OCI-LY7 (cell line): Measurements from ENCODE around the gene NSL1. TPM values are rescaled to one million over a fixed set of nuclear protein-coding genes. Genes with fewer than 3 reads are reported as not detected.

Experiments used
- BruUV-seq: library from RNA; stranded (reverse); fragments of 400-500 nt; replicated peaks from 2 replicates; lab custom pipeline; 2021; lab: Mats Ljungman, UMichigan
- CTCF ChIA-PET: fragments of 300-600 bp; sonication (Branson Sonifier 250); formaldehyde crosslinking; loops from one replicate; lab custom pipeline; 2022; ENCODE audit warnings: antibody characterized with exemption; ENCODE audit not compliant: unreplicated experiment; lab: Charles Lee
- POLR2A ChIA-PET: fragments of 300-600 bp; sonication (Branson Sonifier 250); formaldehyde crosslinking; loops from one replicate; lab custom pipeline; 2022; ENCODE audit warnings: antibody characterized with exemption; lab: Charles Lee
- DNase-seq: peaks from one replicate; pipeline ENCODE4 v3.0.0-alpha.2; 2015; ENCODE audit warnings: low spot score
- H2AFZ ChIP-seq: fragments of 200-600 bp; sonication (generic), shearing (Covaris generic); 2 replicates; pipeline ENCODE4 v1.6.1; 2014; ENCODE audit warnings: mild to moderate bottlenecking, antibody characterized with exemption, low read length, moderate library complexity
- H3K27ac ChIP-seq: fragments of 200-600 bp; sonication (generic); 2 replicates; pipeline ENCODE4 v1.5.1; 2014; ENCODE audit warnings: mixed run types, low read depth, mild to moderate bottlenecking, moderate library complexity, low read length, inconsistent platforms; ENCODE audit not compliant: poor library complexity, severe bottlenecking
- H3K36me3 ChIP-seq: fragments of 200-600 bp; sonication (generic); 2 replicates; pipeline ENCODE4 v1.6.1; 2014; ENCODE audit warnings: mild to moderate bottlenecking, antibody characterized with exemption, low read length, moderate library complexity, mixed read lengths; ENCODE audit not compliant: insufficient read depth
- H3K4me1 ChIP-seq: fragments of 200-600 bp; sonication (generic); 2 replicates; pipeline ENCODE4 v1.5.1; 2014; ENCODE audit warnings: mild to moderate bottlenecking, low read length; ENCODE audit not compliant: insufficient read depth, poor library complexity, severe bottlenecking
- H3K4me2 ChIP-seq: fragments of 200-600 bp; sonication (generic); 2 replicates; pipeline ENCODE4 v1.6.1; 2014; ENCODE audit warnings: mild to moderate bottlenecking, low read length
- H3K4me3 ChIP-seq: fragments of 200-600 bp; sonication (generic); 2 replicates; pipeline ENCODE4 v1.5.1; 2014; ENCODE audit warnings: mild to moderate bottlenecking, low read depth, low read length; ENCODE audit not compliant: poor library complexity, severe bottlenecking
- H3K79me2 ChIP-seq: fragments of 200-600 bp; sonication (generic); 2 replicates; pipeline ENCODE4 v1.6.1; 2016; ENCODE audit warnings: low read depth, mild to moderate bottlenecking, low read length, moderate library complexity, mixed read lengths; ENCODE audit not compliant: insufficient read depth
- H3K9me2 ChIP-seq: fragments of 200-600 bp; sonication (generic); 2 replicates; pipeline ENCODE4 v1.6.1; 2016; ENCODE audit warnings: mild to moderate bottlenecking, low read length, mixed read lengths; ENCODE audit not compliant: insufficient read depth
- H3K9me3 ChIP-seq: fragments of 200-600 bp; sonication (generic); 2 replicates; pipeline ENCODE4 v1.6.1; 2014; ENCODE audit warnings: mild to moderate bottlenecking, mixed run types, low read length, mixed read lengths
- H4K20me1 ChIP-seq: fragments of 200-600 bp; sonication (generic); 2 replicates; pipeline ENCODE4 v1.6.1; 2014; ENCODE audit warnings: mild to moderate bottlenecking, antibody characterized with exemption, low read length, moderate library complexity, mixed read lengths; ENCODE audit not compliant: insufficient read depth
- CTCF ChIP-seq: fragments of 200-600 bp; sonication (generic); conservative IDR thresholded peaks from 2 replicates; pipeline ENCODE4 v1.5.1; 2014; ENCODE audit warnings: mild to moderate bottlenecking, antibody characterized with exemption, low read length, moderate library complexity, mixed read lengths
- EZH2phosphoT487 ChIP-seq: fragments of 200-600 bp; sonication (generic); IDR thresholded peaks from 2 replicates; pipeline ENCODE4 v1.6.1; 2018; ENCODE audit warnings: low read depth, borderline replicate concordance, mild to moderate bottlenecking, mixed run types, antibody characterized with exemption, low read length, moderate library complexity, mixed read lengths
- intact Hi-C: fragments of 100-400 bp; cut with micrococcal nuclease; formaldehyde crosslinking; loops from one replicate; pipeline ENCODE4 v1.10.0; 2022; ENCODE audit not compliant: unreplicated experiment
- total RNA-seq, 2 experiments: library from RNA; depleted of rRNA in 1 of 2; stranded (reverse); fragments of >200 nt in 1 of 2; shearing (Covaris generic) in 1 of 2; gene quantifications; 2 replicates each; pipeline ENCODE4 v1.2.3, GENCODE V29; 2014 to 2022

NSL1 gene
- total RNA-seq, 2 experiments from 2014 or later, result 66.8 to 70.9 TPM

- CTCF ChIA-PET, result interaction anchor here (0.6 to 0.9 kb wide), 2 partner anchors 112 to 239 kb away, joined by 3 read pairs; no protein-coding TSS in a partner anchor
- DNase-seq, result no peak
- H3K9me3 ChIP-seq, result peaks cover under 1% of the 10 kb centered on the region; the same call in 1 of the 2 replicates
- H3K4me1 ChIP-seq, result no peaks in the 10 kb centered on the region
- TF ChIP-seq EZH2phosphoT487, result no peak
- no peak for TF ChIP-seq CTCF
- no peaks in the 10 kb centered on the region for H4K20me1 ChIP-seq
- no peak overlapping the region for H3K4me3 ChIP-seq
- H3K36me3 ChIP-seq, result peaks cover 66% of the 10 kb centered on the region
- H3K79me2 ChIP-seq, result peaks cover 6% of the 10 kb centered on the region; the same call in 1 of the 2 replicates
- no peaks in the 10 kb centered on the region for H3K9me2 ChIP-seq
- no peak overlapping the region for H3K4me2 ChIP-seq
- H2AFZ ChIP-seq, result no peak overlapping the region
- BruUV-seq, result no TSS peak
- no peak overlapping the region for H3K27ac ChIP-seq
- POLR2A ChIA-PET, result interaction anchor here (0.6 to 1.6 kb wide), 9 partner anchors 9 to 105 kb away, joined by 3 to 5 read pairs (median 4); partner anchors contain the start of gene NSL1
- intact Hi-C loops, result no loop called here
Observed at GRCh38 chr1:212777151-212777550, 14.4 kb downstream of the NSL1 start.

- no TSS peak for BruUV-seq
- ChIA-PET CTCF (interaction anchor here (0.6 kb wide), 1 partner anchor 61 kb away, joined by 3 read pairs; no protein-coding TSS in a partner anchor), POLR2A (interaction anchor here (0.6 to 1.6 kb wide), 2 partner anchors 44 to 104 kb away, joined by 3 to 5 read pairs; no protein-coding TSS in a partner anchor)
- H2AFZ ChIP-seq, result no peak overlapping the region
- peaks cover 66% of the 10 kb centered on the region for H3K36me3 ChIP-seq
- H3K79me2 ChIP-seq, result peaks cover 19% of the 10 kb centered on the region; the same call in 1 of the 2 replicates
- intact Hi-C loops, result no loop called here
- H3K4me1 ChIP-seq, result no peaks in the 10 kb centered on the region
- no peak overlapping the region for H3K4me3 ChIP-seq
- H3K9me3 ChIP-seq, result peaks cover 6% of the 10 kb centered on the region; the same call in 1 of the 2 replicates
- TF ChIP-seq EZH2phosphoT487, result no peak
- TF ChIP-seq CTCF, result no peak
- no peak overlapping the region for H3K4me2 ChIP-seq
- H3K9me2 ChIP-seq, result no peaks in the 10 kb centered on the region
- no peak for DNase-seq
- H3K27ac ChIP-seq, result no peak overlapping the region
- no peaks in the 10 kb centered on the region for H4K20me1 ChIP-seq
Observed at GRCh38 chr1:212775241-212775640, 16.3 kb downstream of the NSL1 start.

- no TSS peak for BruUV-seq
- Histone ChIP-seq H3K4me1 (no peaks in the 10 kb centered on the region), H2AFZ (no peak overlapping the region), H3K9me2 (no peaks in the 10 kb centered on the region), H3K27ac (no peak overlapping the region), H3K36me3 (peaks cover 73% of the 10 kb centered on the region), H3K4me2 (no peak overlapping the region), H3K79me2 (peaks cover 25% of the 10 kb centered on the region; the same call in 1 of the 2 replicates), H3K4me3 (no peak overlapping the region), H4K20me1 (no peaks in the 10 kb centered on the region), H3K9me3 (peaks cover 13% of the 10 kb centered on the region)
- intact Hi-C loops, result no loop called here
- DNase-seq, result no peak
- TF ChIP-seq CTCF (no peak), EZH2phosphoT487 (no peak)
- ChIA-PET CTCF (interaction anchor here (0.6 kb wide), 1 partner anchor 62 kb away, joined by 3 read pairs; no protein-coding TSS in a partner anchor), POLR2A (no interaction called here)
Observed at GRCh38 chr1:212774584-212774983, 17.0 kb downstream of the NSL1 start.
